LNCaP clone FGC (cell line): ENCODE measurements around the gene CCDC18.
A peak's percentile ranks its signal among the peaks of the same experiment; 100 is the strongest.

Experiments
- DNase-seq: peaks from one replicate; pipeline ENCODE4 v3.0.0-alpha.2; 2011; ENCODE audit warnings: low read depth
- H3K4me3 ChIP-seq: 2 replicates; pipeline ENCODE4 v1.5.1; 2011; ENCODE audit warnings: mild to moderate bottlenecking, low read depth, low read length, control low read depth
- TF ChIP-seq, protein P1 (sequence below): IDR thresholded peaks from 2 replicates; pipeline ENCODE4 v1.5.1; 2012; ENCODE audit warnings: mild to moderate bottlenecking; ENCODE audit not compliant: control insufficient read depth, insufficient read depth; ENCODE audit errors: extremely low read depth

CCDC18 gene

DNA sequence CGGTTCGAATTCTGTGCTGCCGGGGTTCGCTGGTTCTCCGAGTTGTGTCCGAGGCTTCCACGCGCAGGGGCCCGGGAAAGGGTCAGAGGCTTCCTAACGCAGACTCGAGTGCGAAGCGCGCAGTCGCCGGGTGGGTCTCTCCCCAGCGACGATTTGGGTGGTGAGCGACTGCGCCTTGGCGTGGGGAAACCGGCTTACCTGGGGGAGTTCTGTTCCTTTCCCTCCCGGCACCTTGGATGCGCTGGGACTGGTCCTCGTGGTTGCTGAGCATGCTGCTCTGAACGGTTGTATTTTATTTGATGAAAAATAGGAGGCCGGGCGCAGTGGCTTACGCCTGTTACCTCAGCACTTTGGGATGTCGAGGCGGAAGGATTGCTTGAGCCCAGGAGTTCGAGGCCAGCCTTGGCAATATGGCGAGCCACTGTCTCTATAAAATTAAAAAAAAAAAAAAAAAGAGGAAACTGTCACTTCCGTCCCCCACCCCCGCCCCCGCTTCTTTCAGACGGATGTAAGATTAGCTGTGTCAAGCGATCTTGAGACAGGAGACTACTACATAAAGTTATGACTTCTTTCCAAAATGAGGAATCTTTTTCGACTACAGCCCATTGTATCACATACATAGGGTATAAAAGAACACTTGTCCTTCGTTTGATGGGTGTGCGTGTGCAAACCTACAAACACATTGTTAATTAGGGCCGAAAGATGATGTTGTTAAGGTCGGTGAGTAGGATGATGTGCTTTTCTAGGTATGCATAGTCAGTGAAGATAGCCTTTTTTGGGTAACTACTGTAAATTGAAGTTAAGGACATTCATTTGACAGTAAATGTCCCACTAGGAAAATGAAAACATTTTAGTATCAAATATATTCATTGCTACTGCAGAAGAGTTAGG is at the start of gene CCDC18:
CCDC18 (plus strand) TSS at position 2 of the 891 bp plus-strand sequence. CDS start 2,638 bp downstream, outside the sequence.
- no peak for DNase-seq
- H3K4me3 ChIP-seq = peak within 1 kb of the TSS; percentile 75
- TF ChIP-seq, protein P1, sequence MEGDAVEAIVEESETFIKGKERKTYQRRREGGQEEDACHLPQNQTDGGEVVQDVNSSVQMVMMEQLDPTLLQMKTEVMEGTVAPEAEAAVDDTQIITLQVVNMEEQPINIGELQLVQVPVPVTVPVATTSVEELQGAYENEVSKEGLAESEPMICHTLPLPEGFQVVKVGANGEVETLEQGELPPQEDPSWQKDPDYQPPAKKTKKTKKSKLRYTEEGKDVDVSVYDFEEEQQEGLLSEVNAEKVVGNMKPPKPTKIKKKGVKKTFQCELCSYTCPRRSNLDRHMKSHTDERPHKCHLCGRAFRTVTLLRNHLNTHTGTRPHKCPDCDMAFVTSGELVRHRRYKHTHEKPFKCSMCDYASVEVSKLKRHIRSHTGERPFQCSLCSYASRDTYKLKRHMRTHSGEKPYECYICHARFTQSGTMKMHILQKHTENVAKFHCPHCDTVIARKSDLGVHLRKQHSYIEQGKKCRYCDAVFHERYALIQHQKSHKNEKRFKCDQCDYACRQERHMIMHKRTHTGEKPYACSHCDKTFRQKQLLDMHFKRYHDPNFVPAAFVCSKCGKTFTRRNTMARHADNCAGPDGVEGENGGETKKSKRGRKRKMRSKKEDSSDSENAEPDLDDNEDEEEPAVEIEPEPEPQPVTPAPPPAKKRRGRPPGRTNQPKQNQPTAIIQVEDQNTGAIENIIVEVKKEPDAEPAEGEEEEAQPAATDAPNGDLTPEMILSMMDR = no peak

DNA sequence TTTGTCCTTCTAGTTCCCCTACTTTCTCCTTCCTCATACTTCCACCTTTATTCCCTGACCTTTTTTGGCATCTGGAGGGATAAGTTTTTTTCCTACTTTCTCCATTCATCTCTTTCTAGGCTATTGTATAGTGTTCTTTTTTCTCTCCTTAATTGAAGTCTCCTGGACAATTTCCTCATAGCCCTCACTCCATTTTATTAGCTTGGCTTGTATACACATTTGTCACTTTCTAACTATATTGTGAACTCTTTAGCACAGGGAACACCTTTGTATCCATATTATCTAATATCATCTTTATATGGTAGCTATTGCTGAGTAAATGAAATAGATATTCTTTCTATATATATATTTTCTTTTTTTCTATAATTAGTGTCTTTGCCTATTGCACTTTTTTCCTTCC is 47.9 kb upstream of the CCDC18 start:
- DNase-seq = no peak
- H3K4me3 ChIP-seq = no peak overlapping the region
- TF ChIP-seq, protein P1 = no peak

- TF ChIP-seq, protein P1 = no peak
- H3K4me3 ChIP-seq = no peak overlapping the region
- no peak for DNase-seq
These were observed 44.1 kb upstream of the CCDC18 start for GRCh38 chr1:93136445-93136844.

DNA sequence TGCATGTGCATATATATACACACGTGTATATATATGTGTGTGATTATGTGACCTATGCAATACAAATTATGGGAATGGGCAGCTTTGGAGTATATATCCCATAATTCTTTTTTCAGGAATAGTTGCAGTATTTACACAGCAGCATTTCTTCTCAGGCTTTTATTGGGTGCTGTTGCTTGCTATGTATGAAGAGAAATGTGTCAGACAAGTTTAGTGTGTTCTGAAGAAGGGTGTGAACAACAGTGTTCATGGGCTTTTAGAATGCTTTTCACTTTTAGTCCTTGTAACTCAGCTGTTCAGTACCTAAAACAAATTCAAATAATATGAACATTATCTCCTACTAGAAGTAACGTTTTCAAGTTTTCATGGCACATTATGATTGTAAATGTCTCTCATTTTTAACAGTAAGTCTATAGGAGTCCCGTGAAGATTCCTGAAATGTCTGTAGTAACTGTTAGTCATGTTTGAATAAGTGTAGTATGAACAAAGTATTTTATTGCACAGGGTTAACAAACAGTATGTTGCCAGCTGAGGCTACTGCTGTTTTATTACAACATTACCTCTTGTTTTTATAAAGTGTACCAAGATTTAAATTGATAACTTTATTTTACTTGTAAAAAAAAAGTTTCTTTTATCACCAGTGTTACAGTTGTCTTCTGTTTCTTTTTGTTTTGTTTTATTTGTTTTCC is 42.8 kb upstream of the CCDC18 start:
- DNase-seq = peak; percentile 61
- no peak overlapping the region for H3K4me3 ChIP-seq
- TF ChIP-seq, protein P1 = no peak

- TF ChIP-seq, protein P1 = no peak
- H3K4me3 ChIP-seq = no peak overlapping the region
- no peak for DNase-seq
These were observed 40.4 kb upstream of the CCDC18 start for GRCh38 chr1:93140106-93140505.

GRCh38 chr1:93142161-93142560 is 38.4 kb upstream of the CCDC18 start:
- no peak overlapping the region for H3K4me3 ChIP-seq
- no peak for DNase-seq
- TF ChIP-seq, protein P1 = no peak
